GM12878 (cell line): ENCODE data around the gene CDYL. TPM values are rescaled to one million over a fixed set of nuclear protein-coding genes. Genes with fewer than 3 reads are reported as not detected.

Source experiments
- ATAC-seq: fragments of 200-7000 bp; cut with Tn5 transposase; 3 replicates; pipeline ENCODE4 v1.9.1; 2020; ENCODE audit warnings: mild to moderate bottlenecking, moderate library complexity
- Bru-seq: library from RNA; stranded (reverse); fragments of 400-500 nt; gene quantifications from one replicate; lab custom pipeline; 2021; lab: Mats Ljungman, UMichigan
- BruChase-seq, 2 experiments: library from RNA; stranded (reverse); fragments of 400-500 nt; gene quantifications; one replicate each; lab custom pipeline; 2021; lab: Mats Ljungman, UMichigan
- BruUV-seq: library from RNA; stranded (reverse); fragments of 400-500 nt; replicated peaks from 2 replicates; lab custom pipeline; 2021; lab: Mats Ljungman, UMichigan
- CTCF ChIA-PET: fragments of 300-600 bp; sonication (Branson Sonifier 250); formaldehyde crosslinking; extraction: SDS; loops from one replicate; lab custom pipeline; 2021; ENCODE audit warnings: inconsistent platforms; lab: Yijun Ruan, JAX
- POLR2A ChIA-PET: fragments of 350-600 bp; formaldehyde crosslinking; extraction: SDS; loops from one replicate; lab custom pipeline; 2021; ENCODE audit warnings: inconsistent platforms; lab: Charles Lee
- RAD21 ChIA-PET: fragments of 300-600 bp; sonication (Branson Sonifier 250); formaldehyde crosslinking; loops from one replicate; lab custom pipeline; 2023; ENCODE audit warnings: antibody characterized with exemption; ENCODE audit not compliant: unreplicated experiment; lab: Charles Lee
- SMC1A ChIA-PET: fragments of 300-600 bp; sonication (Branson Sonifier 250); formaldehyde crosslinking; loops from one replicate; lab custom pipeline; 2023; ENCODE audit not compliant: unreplicated experiment, uncharacterized antibody; lab: Charles Lee
- DNase-seq: peaks from one replicate; pipeline ENCODE4 v3.0.0-alpha.2; 2011; ENCODE audit warnings: low read depth, low spot score
- FAIRE-seq: peaks from 3 replicates; lab custom pipeline; 2011; peaks lifted over from hg19 to GRCh38; lab: Jason Lieb, UNC
- H2AFZ ChIP-seq: 2 replicates; pipeline ENCODE4 v1.6.0; 2011; ENCODE audit warnings: low read depth, low read length, control low read depth; ENCODE audit not compliant: control insufficient read depth
- H3K27ac ChIP-seq: 2 replicates; pipeline ENCODE4 v1.5.1; 2011; ENCODE audit warnings: control low read depth; ENCODE audit not compliant: control insufficient read depth, insufficient read depth
- H3K27me3 ChIP-seq, 2 experiments: replicated peaks in 1 of 2; 2 replicates each; pipeline versions ENCODE4 v1.6.0 to v1.6.1; 2011; ENCODE audit warnings: low read length in 1 of 2; ENCODE audit not compliant: control insufficient read depth in 2 of 2, insufficient read depth in 2 of 2
- H3K36me3 ChIP-seq, 2 experiments: 2 replicates each; pipeline ENCODE4 v1.5.1; 2011; ENCODE audit warnings: low read length in 1 of 2; ENCODE audit not compliant: control insufficient read depth in 2 of 2, insufficient read depth in 2 of 2
- H3K4me1 ChIP-seq: 2 replicates; pipeline ENCODE4 v1.6.1; 2011; ENCODE audit warnings: mild to moderate bottlenecking, low read length, moderate library complexity, mixed read lengths; ENCODE audit not compliant: control insufficient read depth, insufficient read depth
- H3K4me2 ChIP-seq: 2 replicates; pipeline ENCODE4 v1.6.0; 2011; ENCODE audit warnings: control low read depth; ENCODE audit not compliant: control insufficient read depth, insufficient read depth
- H3K4me3 ChIP-seq: fragments of 200-600 bp; sonication (generic); 2 replicates; pipeline ENCODE4 v1.5.1; 2016
- H3K79me2 ChIP-seq: 2 replicates; pipeline ENCODE4 v1.6.0; 2011; ENCODE audit warnings: low read length; ENCODE audit not compliant: control insufficient read depth, insufficient read depth
- H3K9ac ChIP-seq: 2 replicates; pipeline ENCODE4 v1.8.0; 2011; ENCODE audit warnings: low read length, control low read depth, mixed read lengths; ENCODE audit not compliant: control insufficient read depth, insufficient read depth
- H3K9me3 ChIP-seq: replicated peaks from 3 replicates; pipeline ENCODE4 v1.5.1; 2011; ENCODE audit warnings: mild to moderate bottlenecking, low read length; ENCODE audit not compliant: control insufficient read depth, insufficient read depth
- H4K20me1 ChIP-seq: 2 replicates; pipeline ENCODE4 v1.6.0; 2011; ENCODE audit not compliant: control insufficient read depth, insufficient read depth
- EGR1 ChIP-seq, 2 experiments: IDR thresholded peaks; 1 replicate in 1 of 2; 2 replicates in 1 of 2; pipeline ENCODE4 v1.6.1; 2011 to 2012; ENCODE audit warnings: low read depth in 2 of 2, low read length in 2 of 2, borderline replicate concordance in 1 of 2, mild to moderate bottlenecking in 1 of 2, moderate library complexity in 1 of 2
- FOXK2 ChIP-seq: fragments of 450-650 bp; IDR thresholded peaks from 2 replicates; pipeline ENCODE4 v1.6.1; 2017; ENCODE audit warnings: mild to moderate bottlenecking, moderate library complexity
- HCFC1 ChIP-seq: fragments of 150-350 bp; IDR thresholded peaks from 2 replicates; pipeline ENCODE4 v1.6.1; 2014; ENCODE audit warnings: low read length
- NR2C1 ChIP-seq: fragments of 450-650 bp; IDR thresholded peaks from 2 replicates; pipeline ENCODE4 v1.6.1; 2017; ENCODE audit warnings: antibody characterized with exemption, mild to moderate bottlenecking, moderate library complexity
- NRF1 ChIP-seq: conservative IDR thresholded peaks from 2 replicates; pipeline ENCODE4 v1.6.1; 2011; ENCODE audit warnings: mild to moderate bottlenecking, low read depth, low read length, improper control_type of control experiment
- SIN3A ChIP-seq: IDR thresholded peaks from 2 replicates; pipeline ENCODE4 v1.6.1; 2012; ENCODE audit warnings: low read depth, low read length, improper control_type of control experiment
- SKIL ChIP-seq: fragments of 450-650 bp; IDR thresholded peaks from 2 replicates; pipeline ENCODE4 v1.6.1; 2017; ENCODE audit warnings: mild to moderate bottlenecking, low read depth, inconsistent platforms; ENCODE audit not compliant: poor library complexity, severe bottlenecking
- SP1 ChIP-seq: IDR thresholded peaks from one replicate; pipeline ENCODE4 v1.6.1; 2011; ENCODE audit warnings: low read depth, low read length
- TAF1 ChIP-seq: IDR thresholded peaks from 2 replicates; pipeline ENCODE4 v1.6.1; 2011; ENCODE audit warnings: mild to moderate bottlenecking, low read depth, low read length, borderline replicate concordance
- WRNIP1 ChIP-seq: IDR thresholded peaks from 2 replicates; pipeline ENCODE4 v1.6.1; 2011; ENCODE audit warnings: low read depth, low read length, improper control_type of control experiment, borderline replicate concordance
- ZNF217 ChIP-seq: fragments of 450-650 bp; IDR thresholded peaks from 2 replicates; pipeline ENCODE4 v1.6.1; 2017; ENCODE audit warnings: antibody characterized with exemption, mild to moderate bottlenecking
- ZNF687 ChIP-seq: fragments of 450-650 bp; IDR thresholded peaks from 2 replicates; pipeline ENCODE4 v1.6.1; 2017; ENCODE audit warnings: mild to moderate bottlenecking, moderate library complexity
- WGBS: methylation state at CpG from one replicate; pipeline ENCODE4 v1.1.6; 2016; ENCODE audit warnings: low lambda C conversion rate; ENCODE audit not compliant: insufficient replicate concordance, insufficient coverage; ENCODE audit errors: missing lambda C conversion rate; 5-methylcytosine and 5-hydroxymethylcytosine counted together
- in situ Hi-C: fragments of 300-500 bp; cut with MboI; formaldehyde crosslinking; loops from 9 replicates; pipeline ENCODE4 v1.14.3; 2018; ENCODE audit warnings: mixed read lengths
- intact Hi-C: fragments of 100-400 bp; cut with micrococcal nuclease; formaldehyde crosslinking; loops from one replicate; pipeline ENCODE4 v1.14.2; 2022; ENCODE audit not compliant: unreplicated experiment
- long read RNA-seq, 2 experiments: library from polyadenylated mRNA; unstranded; transcript quantifications; one replicate each; pipeline ENCODE4 v2.0.0, GENCODE V29; 2019 to 2020
- polyA minus RNA-seq, 3 experiments: library from RNA; depleted of rRNA, polyadenylated mRNA; stranded (reverse); fragments of >200 nt; gene quantifications; 2 replicates each; pipeline ENCODE4 v1.2.3, GENCODE V29; 2011
- polyA plus RNA-seq, 11 experiments: library from polyadenylated mRNA; depleted of rRNA in 4 of 11; unstranded in 6 of 11; stranded (reverse) in 5 of 11; fragments of >200 nt; fragmentation: Nextera tagmentation in 4 of 11; fragmentation: Illumina TruSeq in 1 of 11; extraction: Ambion mirVana in 4 of 11; extraction: Trizol in 1 of 11; gene quantifications; 1 replicate in 1 of 11; 2 replicates in 10 of 11; pipeline versions ENCODE4 v1.2.1 to v1.2.3, GENCODE V29; 2011 to 2016; ENCODE audit warnings: inconsistent platforms in 2 of 11, missing spikeins in 2 of 11, low read depth in 1 of 11
- total RNA-seq, 4 experiments: library from RNA; depleted of rRNA in 3 of 4; stranded (reverse); fragments of >200 nt in 3 of 4; fragmentation: Illumina TruSeq in 1 of 4; extraction: Trizol in 1 of 4; gene quantifications; 2 replicates each; pipeline versions ENCODE4 v1.2.1 to v1.2.3, GENCODE V29; 2013 to 2021

Gene CDYL
- 88.3 and 101 TPM in 2 replicates for total RNA-seq (2013; cell fraction: nucleolus; rRNA removed)
- total RNA-seq (2014; rRNA removed) (26.2 and 27.7 TPM in 2 replicates), total RNA-seq (2014; rRNA removed; fragmentation: Illumina TruSeq; extraction: Trizol) (53.0 and 53.7 TPM in 2 replicates), total RNA-seq (2021) (61.2 and 61.3 TPM in 2 replicates), polyA plus RNA-seq (2011; rRNA removed) (60.7 and 75.4 TPM in 2 replicates), polyA plus RNA-seq (2014; fragmentation: Illumina TruSeq; extraction: Trizol) (39.0 and 45.0 TPM in 2 replicates), polyA plus RNA-seq (2014; fragmentation: Nextera tagmentation; extraction: Ambion mirVana) (10 to 100 TPM; 11.2 to 15.3 TPM), polyA plus RNA-seq (2014; rRNA removed) (26.8 and 30.8 TPM in 2 replicates), polyA plus RNA-seq (2016; fragmentation: Nextera tagmentation; extraction: Ambion mirVana) (10 to 100 TPM in 1 of 2 experiments, 1 to 10 TPM in 1; 9.3 to 11.3 TPM), polyA minus RNA-seq (2011; rRNA and poly(A)+ RNA removed) (244 and 245 TPM in 2 replicates), Bru-seq, nascent RNA (percentile 87 among the genes with signal in this experiment), BruChase-seq, experiment 1, labeled RNA remaining after a 6-hour chase (percentile 80 among the genes with signal in this experiment), BruChase-seq, experiment 2, labeled RNA remaining after a 2-hour chase (percentile 84 among the genes with signal in this experiment)
- 10.0 TPM for polyA plus RNA-seq (2011; ENCODE audit: low read depth)
- 30.0 and 34.2 TPM in 2 replicates for polyA plus RNA-seq (2011; cell fraction: cytosol; rRNA removed)
- 49.5 and 53.2 TPM in 2 replicates for polyA plus RNA-seq (2011; cell fraction: nucleus; rRNA removed)
- polyA plus RNA-seq (2012), result 13.4 and 16.6 TPM in 2 replicates
- polyA minus RNA-seq (2011; cell fraction: cytosol; rRNA and poly(A)+ RNA removed), result 102 and 113 TPM in 2 replicates
- polyA minus RNA-seq (2011; cell fraction: nucleus; rRNA and poly(A)+ RNA removed), result 33.6 and 50.4 TPM in 2 replicates
- long read RNA-seq, experiment 1, partial matches to known transcripts, result 1 of 6 reads
- long read RNA-seq, experiment 1, other reads (novel, unspliced or antisense), result 1 of 6 reads
- long read RNA-seq, experiment 2, partial matches to known transcripts, result 14 of 19 reads
- long read RNA-seq, experiment 2, other reads (novel, unspliced or antisense), result 4 of 19 reads

- intact Hi-C loops (loop anchor here (2.0 kb wide), 3 partner anchors 125 to 227 kb away; no protein-coding TSS in a partner anchor), in situ Hi-C loops (loop anchor here (10.0 kb wide), 1 partner anchor 751 kb away; a partner anchor contains a TSS)
- 1% methylated on average over 15 of the region's 55 CpGs for WGBS
- Histone ChIP-seq H3K9me3 (peaks cover 3% of the 10 kb centered on the region; the same call in 2 of the 3 replicates), H3K9ac (peak within 1 kb of the TSS; percentile 59), H3K4me1 (peaks cover 27% of the 10 kb centered on the region), H3K4me3 (peak within 1 kb of the TSS; percentile 89), H3K79me2 (peaks cover 40% of the 10 kb centered on the region), H3K4me2 (peak within 1 kb of the TSS; percentile 92), H3K27ac (peak within 1 kb of the TSS; percentile 60), H2AFZ (peak within 1 kb of the TSS; percentile 91), H4K20me1 (0 out of 2 replicates have a peak, but pooled peaks cover 3% of the 10 kb centered on the region), H3K36me3 (no peaks in the 10 kb centered on the region), H3K27me3 (peaks cover 3% of the 10 kb centered on the region in 2 experiments; a peak in 2 of 4 replicates)
- FAIRE-seq, result no peak
- ChIA-PET POLR2A (interaction anchor here (0.6 to 2.7 kb wide), 4 partner anchors 23 to 133 kb away, joined by 3 to 18 read pairs (median 6); no protein-coding TSS in a partner anchor), SMC1A (interaction anchor here (1.0 to 12.1 kb wide), 5 partner anchors 27 to 130 kb away, joined by 3 to 237 read pairs (median 7); no protein-coding TSS in a partner anchor), CTCF (interaction anchor here (0.6 kb wide), 1 partner anchor 35 kb away, joined by 3 read pairs; no protein-coding TSS in a partner anchor), RAD21 (interaction anchor here (0.7 to 11.3 kb wide), 7 partner anchors 14 to 227 kb away, joined by 3 to 203 read pairs (median 4); partner anchors contain the start of gene RPP40)
- BruUV-seq, result no TSS peak
- DNase-seq, result no peak
- ATAC-seq, result peak; percentile 60
- TF ChIP-seq NRF1, result peak; percentile 34
- no peak for TF ChIP-seq WRNIP1
- no peak for TF ChIP-seq NR2C1
- 0 out of 2 replicates have a peak, but pooled peaks have one; percentile 23 for TF ChIP-seq SIN3A
- no peak for TF ChIP-seq FOXK2
- TF ChIP-seq HCFC1, result peak; percentile 26; the same call in 1 of the 2 replicates
- TF ChIP-seq EGR1 (IDR thresholded peaks at IDR 0.05; ENCODE audit: borderline replicate concordance in 1 of 2, low read depth in 2 of 2, low read length in 2 of 2), result peak in 1 of 2 experiments; percentile 59; a peak in 2 of 3 replicates
- TF ChIP-seq SKIL, result no peak
- TF ChIP-seq ZNF687, result no peak
- TF ChIP-seq TAF1, result peak; percentile 70; the same call in 1 of the 2 replicates
- peak; percentile 88 for TF ChIP-seq SP1
- TF ChIP-seq ZNF217, result no peak
These were observed at the start of gene CDYL for GRCh38 chr6:4776131-4776492. CDYL (plus strand) TSS chr6:4776404; CDS start chr6:4776784, 380 bp downstream.
